AG04449 (cell line): ENCODE data around the gene GRID1.

Experiments
- CTCF ChIA-PET: fragments of 350-600 bp; formaldehyde crosslinking; extraction: SDS; loops from one replicate; lab custom pipeline; 2021; ENCODE audit warnings: antibody characterized with exemption; lab: Yijun Ruan, JAX
- POLR2A ChIA-PET: fragments of 400-600, 350-600 bp; formaldehyde crosslinking; extraction: SDS; loops from one replicate; lab custom pipeline; 2020; ENCODE audit warnings: antibody characterized with exemption, inconsistent platforms; lab: Yijun Ruan, JAX
- DNase-seq: peaks from one replicate; pipeline ENCODE4 v3.0.0-alpha.2; 2010; ENCODE audit warnings: low read depth, low spot score
- H3K4me3 ChIP-seq: 2 replicates; pipeline ENCODE4 v1.5.1; 2011; ENCODE audit warnings: low read depth, mild to moderate bottlenecking, control low read depth, low read length
- CTCF ChIP-seq: IDR thresholded peaks from one replicate; pipeline ENCODE4 v1.5.1; 2011; ENCODE audit warnings: mild to moderate bottlenecking, moderate library complexity, low read length, control low read depth, inconsistent platforms; ENCODE audit not compliant: insufficient read depth; ENCODE audit errors: missing control alignments

The GRID1 gene

GRCh38 chr10:85593226-85593772, 773.3 kb downstream of the GRID1 start:
- ChIA-PET CTCF (no interaction called here), POLR2A (no interaction called here)
- no peak overlapping the region for H3K4me3 ChIP-seq
- no peak for TF ChIP-seq CTCF
- no peak for DNase-seq

GRCh38 chr10:85581371-85581770, 785.2 kb downstream of the GRID1 start:
- POLR2A ChIA-PET = no interaction called here
- DNase-seq = no peak
- H3K4me3 ChIP-seq = no peak overlapping the region
- CTCF ChIA-PET = no interaction called here
- TF ChIP-seq CTCF = no peak

GRCh38 chr10:85580585-85580984, 786.0 kb downstream of the GRID1 start:
- no peak for TF ChIP-seq CTCF
- DNase-seq = no peak
- H3K4me3 ChIP-seq = no peak overlapping the region
- POLR2A ChIA-PET = no interaction called here
- CTCF ChIA-PET = no interaction called here

GRCh38 chr10:85578860-85579259, 787.7 kb downstream of the GRID1 start:
- ChIA-PET POLR2A (no interaction called here), CTCF (no interaction called here)
- no peak overlapping the region for H3K4me3 ChIP-seq

GRCh38 chr10:85575441-85575840, 791.2 kb downstream of the GRID1 start:
- ChIA-PET CTCF (no interaction called here), POLR2A (no interaction called here)
- no peak for DNase-seq
- no peak for TF ChIP-seq CTCF
- H3K4me3 ChIP-seq = no peak overlapping the region

More at GRCh38 chr10:85578860-85579259, 787.7 kb downstream of the GRID1 start:
- DNase-seq = no peak
- TF ChIP-seq CTCF = no peak

GRCh38 chr10:85570871-85571270, 795.7 kb downstream of the GRID1 start:
- POLR2A ChIA-PET = no interaction called here
- DNase-seq = no peak
- no peak for TF ChIP-seq CTCF
- CTCF ChIA-PET = no interaction called here
- H3K4me3 ChIP-seq = no peak overlapping the region
